K562 (cell line): ENCODE results near the gene MLXIPL. TPM values are rescaled to one million over a fixed set of nuclear protein-coding genes. Genes with fewer than 3 reads are reported as not detected.

Experiments used
- ATF7 ChIP-seq: fragments of 450-650 bp; IDR thresholded peaks from 2 replicates; pipeline ENCODE4 v1.7.1; 2014; ENCODE audit warnings: mild to moderate bottlenecking, moderate library complexity
- CCNT2 ChIP-seq: IDR thresholded peaks from 2 replicates; pipeline ENCODE4 v1.6.1; 2011; ENCODE audit warnings: borderline replicate concordance, low read depth, mild to moderate bottlenecking, moderate library complexity, mixed read lengths, low read length; ENCODE audit not compliant: insufficient read length; ENCODE audit errors: extremely low read depth
- CEBPG ChIP-seq, 3 experiments: fragments of 200-800 bp in 1 of 3; sonication (Bioruptor generic) in 1 of 3; sonication (generic) in 1 of 3; formaldehyde crosslinking in 1 of 3; IDR thresholded peaks in 2 of 3; conservative IDR thresholded peaks in 1 of 3; 2 replicates each; pipeline versions ENCODE4 v1.6.1 to v1.8.0; 2016 to 2022; ENCODE audit warnings: missing compliant biosample characterization in 2 of 3, missing genetic modification characterization in 2 of 3, mild to moderate bottlenecking in 1 of 3, missing genetic modification reagents in 1 of 3
- E2F4 ChIP-seq: sonication (generic); formaldehyde crosslinking; IDR thresholded peaks from 2 replicates; pipeline ENCODE4 v1.8.0; 2022; ENCODE audit warnings: mild to moderate bottlenecking, low read depth, missing genetic modification reagents
- ELK1 ChIP-seq: sonication (generic); formaldehyde crosslinking; IDR thresholded peaks from 2 replicates; pipeline ENCODE4 v1.8.1; 2022; ENCODE audit warnings: missing genetic modification reagents
- FOXA3 ChIP-seq, 2 experiments: fragments of 450-650 bp in 1 of 2; sonication (generic) in 1 of 2; formaldehyde crosslinking; IDR thresholded peaks in 1 of 2; conservative IDR thresholded peaks in 1 of 2; 2 replicates each; pipeline versions ENCODE4 v1.4.0 to v1.8.0; 2020 to 2022; ENCODE audit warnings: mild to moderate bottlenecking in 2 of 2, missing genetic modification reagents in 1 of 2
- GTF2A2 ChIP-seq: IDR thresholded peaks from 2 replicates; pipeline ENCODE4 v1.6.1; 2016; ENCODE audit warnings: mild to moderate bottlenecking, missing genetic modification characterization, missing compliant biosample characterization
- HDAC6 ChIP-seq: IDR thresholded peaks from 2 replicates; pipeline ENCODE4 v1.6.1; 2012; ENCODE audit warnings: low read depth, mild to moderate bottlenecking, control low read depth, inconsistent platforms, low read length, moderate library complexity
- POLR2G ChIP-seq: fragments of 200-400 bp; formaldehyde crosslinking; IDR thresholded peaks from 2 replicates; pipeline ENCODE4 v1.6.1; 2017; ENCODE audit warnings: low read depth, mild to moderate bottlenecking, antibody characterized with exemption, low read length, moderate library complexity
- RBM25 ChIP-seq: fragments of 200-400 bp; formaldehyde crosslinking; IDR thresholded peaks from 2 replicates; pipeline ENCODE4 v1.6.1; 2018; ENCODE audit warnings: low read length, low read depth, moderate library complexity; ENCODE audit not compliant: severe bottlenecking
- RCOR1 ChIP-seq, 2 experiments: IDR thresholded peaks; 2 replicates each; pipeline ENCODE4 v1.6.1; 2012; ENCODE audit warnings: low read depth in 2 of 2, low read length in 2 of 2, borderline replicate concordance in 1 of 2, improper control_type of control experiment in 1 of 2
- RFX1 ChIP-seq: fragments of 450-650 bp; IDR thresholded peaks from 2 replicates; pipeline ENCODE4 v1.6.1; 2016; ENCODE audit warnings: mild to moderate bottlenecking, moderate library complexity
- RFX7 ChIP-seq: fragments of 250-450 bp; sonication (Bioruptor Pico); IDR thresholded peaks from 2 replicates; pipeline ENCODE4 v1.5.1; 2021; ENCODE audit warnings: mild to moderate bottlenecking
- RHOXF2B ChIP-seq: fragments of 250-450 bp; sonication (Bioruptor Pico); conservative IDR thresholded peaks from 2 replicates; pipeline ENCODE4 v1.5.1; 2021
- SNIP1 ChIP-seq: fragments of 450-650 bp; IDR thresholded peaks from 2 replicates; pipeline ENCODE4 v1.7.1; 2017; ENCODE audit warnings: low read depth, mild to moderate bottlenecking
- TAF15 ChIP-seq: fragments of 200-400 bp; formaldehyde crosslinking; IDR thresholded peaks from 2 replicates; pipeline ENCODE4 v1.6.1; 2017; ENCODE audit warnings: mild to moderate bottlenecking, low read depth, low read length, moderate library complexity
- U2AF2 ChIP-seq: fragments of 200-400 bp; formaldehyde crosslinking; optimal IDR thresholded peaks from 2 replicates; pipeline ENCODE3; 2017; ENCODE audit warnings: low read depth, mild to moderate bottlenecking, low read length
- USF2 ChIP-seq: sonication (generic); formaldehyde crosslinking; IDR thresholded peaks from 2 replicates; pipeline ENCODE4 v1.5.0; 2020; ENCODE audit warnings: missing genetic modification reagents
- ZNF695 ChIP-seq: fragments of 450-650 bp; formaldehyde crosslinking; IDR thresholded peaks from 2 replicates; pipeline ENCODE4 v1.4.0; 2020; ENCODE audit warnings: mild to moderate bottlenecking, moderate library complexity
- polyA plus RNA-seq, 8 experiments: library from polyadenylated mRNA; depleted of rRNA in 4 of 8; stranded (reverse) in 5 of 8; unstranded in 3 of 8; fragments of >200 nt; fragmentation: Nextera tagmentation in 2 of 8; fragmentation: Illumina TruSeq in 1 of 8; extraction: Ambion mirVana in 2 of 8; extraction: Trizol in 1 of 8; gene quantifications; 2 replicates each; pipeline versions ENCODE4 v1.2.1 to v1.2.3, GENCODE V29; 2011 to 2014; ENCODE audit warnings: inconsistent platforms in 1 of 8, missing spikeins in 1 of 8
- total RNA-seq, 7 experiments: library from RNA; depleted of rRNA in 6 of 7; stranded (reverse); fragments of >200 nt in 6 of 7; fragmentation: Illumina TruSeq in 2 of 7; extraction: Trizol in 2 of 7; gene quantifications; 2 replicates each; pipeline versions ENCODE4 v1.2.1 to v1.2.3, GENCODE V29; 2011 to 2021; ENCODE audit warnings: low replicate concordance in 1 of 7

MLXIPL gene
- total and polyA plus RNA-seq, 9 of the 15 experiments (the other 6 are each of a cell fraction or from before 2014, with no cell fraction given): 0.11 to 18.4 (median 1.4) TPM

- TF ChIP-seq USF2 (CRISPR knock-in tag) (no peak), RCOR1 (IDR thresholded peaks at IDR 0.05; ENCODE audit: borderline replicate concordance in 1 of 2, low read depth in 2 of 2, low read length in 2 of 2) (peak in 1 of 2 experiments; percentile 48; a peak in 2 of 4 replicates), CCNT2 (peak; percentile 67), FOXA3 (CRISPR knock-in tag; conservative IDR thresholded peaks at IDR 0.05 in 1 of 2, IDR thresholded peaks at IDR 0.05 in 1 of 2) (peak in 1 of 2 experiments; percentile 60; a peak in 2 of 4 replicates), RBM25 (no peak), RFX7 (CRISPR knock-in tag) (no peak), RFX1 (no peak), POLR2G (peak; percentile 94), ZNF695 (CRISPR knock-in tag) (no peak; the same call in 1 of the 2 replicates), U2AF2 (no peak), TAF15 (no peak), HDAC6 (no peak), RHOXF2B (CRISPR knock-in tag) (no peak), GTF2A2 (tag) (no peak), E2F4 (CRISPR knock-in tag) (no peak), CEBPG (CRISPR knock-in tag; IDR thresholded peaks at IDR 0.05) (no peak), CEBPG (tag; conservative IDR thresholded peaks at IDR 0.05 in 1 of 2, IDR thresholded peaks at IDR 0.05 in 1 of 2) (no peak), ELK1 (CRISPR knock-in tag) (no peak), ATF7 (0 out of 2 replicates have a peak, but pooled peaks have one; percentile 48), SNIP1 (no peak)
These were observed 66.7 kb downstream of the MLXIPL start, which contains the start of gene BCL7B (continued) for GRCh38 chr7:73557397-73558257.
